Tibial nerve (tissue), 3 donors: ENCODE results near the gene TNFRSF13B.

ENCODE experiments used
- POLR2A ChIP-seq, 2 donors: fragments of 450-650 bp; IDR thresholded peaks; one replicate each; pipeline ENCODE4 v1.6.1; 2017; ENCODE audit warnings: antibody characterized with exemption in 2 of 2, mild to moderate bottlenecking in 2 of 2, moderate library complexity in 2 of 2
- TF ChIP-seq, protein P1 (sequence below), 5 experiments: fragments of 200-600 bp in 3 of 5; fragments of 450-650 bp in 2 of 5; sonication (generic) in 3 of 5; IDR thresholded peaks; one replicate each; pipeline ENCODE4 v1.5.1; 2016 to 2019; ENCODE audit warnings: antibody characterized with exemption in 5 of 5, mild to moderate bottlenecking in 3 of 5, moderate library complexity in 2 of 5

DNA sequence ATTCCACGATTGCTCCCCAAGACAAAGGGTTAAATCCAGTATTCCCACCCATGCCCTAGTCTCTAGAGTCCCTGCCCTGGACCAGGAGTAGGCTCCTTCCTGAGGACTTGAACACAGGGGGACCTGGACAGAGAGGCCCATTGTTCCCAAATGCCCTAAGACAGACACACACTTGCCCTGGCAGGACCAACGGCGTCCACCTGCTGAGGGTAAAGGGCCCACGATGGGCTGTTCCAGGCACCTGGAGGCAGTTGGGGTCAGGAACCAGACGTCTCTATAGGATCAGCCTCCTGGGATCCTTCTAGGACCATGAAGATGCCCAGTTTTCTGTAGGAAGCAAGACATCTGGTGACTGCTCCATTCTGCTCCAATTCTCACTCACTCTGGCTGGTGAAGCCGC, 39.3 kb downstream of the TNFRSF13B start:
- TF ChIP-seq, protein P1, sequence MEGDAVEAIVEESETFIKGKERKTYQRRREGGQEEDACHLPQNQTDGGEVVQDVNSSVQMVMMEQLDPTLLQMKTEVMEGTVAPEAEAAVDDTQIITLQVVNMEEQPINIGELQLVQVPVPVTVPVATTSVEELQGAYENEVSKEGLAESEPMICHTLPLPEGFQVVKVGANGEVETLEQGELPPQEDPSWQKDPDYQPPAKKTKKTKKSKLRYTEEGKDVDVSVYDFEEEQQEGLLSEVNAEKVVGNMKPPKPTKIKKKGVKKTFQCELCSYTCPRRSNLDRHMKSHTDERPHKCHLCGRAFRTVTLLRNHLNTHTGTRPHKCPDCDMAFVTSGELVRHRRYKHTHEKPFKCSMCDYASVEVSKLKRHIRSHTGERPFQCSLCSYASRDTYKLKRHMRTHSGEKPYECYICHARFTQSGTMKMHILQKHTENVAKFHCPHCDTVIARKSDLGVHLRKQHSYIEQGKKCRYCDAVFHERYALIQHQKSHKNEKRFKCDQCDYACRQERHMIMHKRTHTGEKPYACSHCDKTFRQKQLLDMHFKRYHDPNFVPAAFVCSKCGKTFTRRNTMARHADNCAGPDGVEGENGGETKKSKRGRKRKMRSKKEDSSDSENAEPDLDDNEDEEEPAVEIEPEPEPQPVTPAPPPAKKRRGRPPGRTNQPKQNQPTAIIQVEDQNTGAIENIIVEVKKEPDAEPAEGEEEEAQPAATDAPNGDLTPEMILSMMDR (IDR thresholded peaks at IDR 0.05), result no peak
- TF ChIP-seq POLR2A (IDR thresholded peaks at IDR 0.05), result no peak
